ENCODE results near the gene DNAI7. TPM values are rescaled to one million over a fixed set of nuclear protein-coding genes. Genes with fewer than 3 reads are reported as not detected.

DNAI7 gene
- total RNA-seq, 1 experiment from 2014 or later = 0.33 TPM

DNA sequence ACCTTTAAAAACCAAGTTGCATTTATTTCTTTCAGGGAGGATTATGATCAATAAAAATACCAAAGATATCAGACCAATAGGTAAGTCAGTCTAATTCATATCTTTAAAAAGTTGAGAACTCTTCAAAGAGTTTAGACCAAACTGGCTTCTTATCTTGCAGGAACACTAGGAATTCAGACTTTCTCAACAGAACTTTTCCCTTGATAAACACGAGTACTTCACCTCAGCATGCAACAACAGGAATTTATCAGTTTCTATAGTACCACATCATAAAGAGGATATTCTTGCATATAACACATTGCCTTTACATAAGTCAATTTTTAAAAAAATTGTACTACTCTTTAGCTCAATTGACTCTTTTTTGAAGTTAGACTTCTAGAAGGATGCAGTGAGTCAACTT, 68.2 kb downstream of the DNAI7 start:
- intact Hi-C loops (cut with micrococcal nuclease; ENCODE audit: unreplicated experiment) = no loop called here
- no peak overlapping the region for H3K4me3 Mint-ChIP-seq (ENCODE audit: low read depth, unreplicated experiment)
- CTCF ChIA-PET = no interaction called here
- H3K27me3 Mint-ChIP-seq (ENCODE audit: unreplicated experiment) = no peaks in the 10 kb centered on the region
- H3K4me1 Mint-ChIP-seq (ENCODE audit: low read depth, unreplicated experiment) = no peaks in the 10 kb centered on the region
- no peak for DNase-seq
- BruUV-seq (replicated peaks) = no TSS peak
- no peaks in the 10 kb centered on the region for H3K9me3 Mint-ChIP-seq (ENCODE audit: low read depth, unreplicated experiment)
- H3K36me3 Mint-ChIP-seq (ENCODE audit: insufficient read depth, unreplicated experiment) = no peaks in the 10 kb centered on the region
- H3K27ac Mint-ChIP-seq (ENCODE audit: unreplicated experiment) = no peak overlapping the region
- TF ChIP-seq, protein P1, sequence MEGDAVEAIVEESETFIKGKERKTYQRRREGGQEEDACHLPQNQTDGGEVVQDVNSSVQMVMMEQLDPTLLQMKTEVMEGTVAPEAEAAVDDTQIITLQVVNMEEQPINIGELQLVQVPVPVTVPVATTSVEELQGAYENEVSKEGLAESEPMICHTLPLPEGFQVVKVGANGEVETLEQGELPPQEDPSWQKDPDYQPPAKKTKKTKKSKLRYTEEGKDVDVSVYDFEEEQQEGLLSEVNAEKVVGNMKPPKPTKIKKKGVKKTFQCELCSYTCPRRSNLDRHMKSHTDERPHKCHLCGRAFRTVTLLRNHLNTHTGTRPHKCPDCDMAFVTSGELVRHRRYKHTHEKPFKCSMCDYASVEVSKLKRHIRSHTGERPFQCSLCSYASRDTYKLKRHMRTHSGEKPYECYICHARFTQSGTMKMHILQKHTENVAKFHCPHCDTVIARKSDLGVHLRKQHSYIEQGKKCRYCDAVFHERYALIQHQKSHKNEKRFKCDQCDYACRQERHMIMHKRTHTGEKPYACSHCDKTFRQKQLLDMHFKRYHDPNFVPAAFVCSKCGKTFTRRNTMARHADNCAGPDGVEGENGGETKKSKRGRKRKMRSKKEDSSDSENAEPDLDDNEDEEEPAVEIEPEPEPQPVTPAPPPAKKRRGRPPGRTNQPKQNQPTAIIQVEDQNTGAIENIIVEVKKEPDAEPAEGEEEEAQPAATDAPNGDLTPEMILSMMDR (IDR thresholded peaks at IDR 0.05; ENCODE audit: unreplicated experiment) = no peak

DNA sequence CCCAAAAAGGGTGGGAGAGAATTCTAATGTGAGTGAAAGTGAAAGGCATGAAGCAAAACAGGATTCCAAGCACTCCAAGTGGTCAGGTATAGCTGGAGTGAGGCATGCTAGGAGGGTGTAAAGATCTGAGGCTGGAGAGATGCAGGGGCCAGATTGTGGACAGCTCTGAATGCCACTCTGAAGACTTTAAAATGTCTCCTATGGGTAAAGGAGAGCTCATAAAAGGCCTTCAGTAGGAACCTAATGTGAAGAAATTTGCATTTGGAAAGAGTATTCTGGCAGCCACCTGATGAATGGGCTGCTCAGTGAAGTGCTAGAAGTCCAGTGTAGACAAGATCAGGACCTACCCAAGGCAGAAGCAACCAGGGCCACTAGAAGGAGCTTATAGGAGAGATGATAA, 68.9 kb downstream of the DNAI7 start:
- no peak overlapping the region for H3K4me3 Mint-ChIP-seq (ENCODE audit: low read depth, unreplicated experiment)
- CTCF ChIA-PET = no interaction called here
- intact Hi-C loops (cut with micrococcal nuclease; ENCODE audit: unreplicated experiment) = no loop called here
- H3K9me3 Mint-ChIP-seq (ENCODE audit: low read depth, unreplicated experiment) = no peaks in the 10 kb centered on the region
- no peaks in the 10 kb centered on the region for H3K27me3 Mint-ChIP-seq (ENCODE audit: unreplicated experiment)
- BruUV-seq (replicated peaks) = no TSS peak
- no peak for DNase-seq
- no peaks in the 10 kb centered on the region for H3K4me1 Mint-ChIP-seq (ENCODE audit: low read depth, unreplicated experiment)
- H3K27ac Mint-ChIP-seq (ENCODE audit: unreplicated experiment) = no peak overlapping the region
- H3K36me3 Mint-ChIP-seq (ENCODE audit: insufficient read depth, unreplicated experiment) = no peaks in the 10 kb centered on the region
- TF ChIP-seq, protein P1 (IDR thresholded peaks at IDR 0.05; ENCODE audit: unreplicated experiment) = no peak

DNA sequence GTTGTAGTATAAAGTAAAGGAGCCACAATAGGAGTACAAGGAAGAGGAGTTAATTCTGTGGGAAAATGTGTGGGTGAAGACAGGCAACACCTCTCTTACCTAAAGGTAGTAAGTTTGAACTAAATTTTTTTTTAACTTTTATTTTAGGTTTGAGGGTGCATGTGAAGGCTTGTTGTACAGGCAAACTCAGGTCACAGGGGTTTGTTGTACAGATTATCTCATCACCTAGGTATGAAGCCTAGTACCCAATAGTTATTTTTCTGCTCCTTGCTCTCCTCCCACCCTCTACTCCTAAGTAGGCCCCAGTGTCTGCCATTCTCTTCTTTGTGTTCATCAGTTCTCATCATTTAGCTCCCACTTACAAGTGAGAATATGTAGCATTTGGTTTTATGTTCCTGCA, 70.5 kb downstream of the DNAI7 start:
- TF ChIP-seq, protein P1 (IDR thresholded peaks at IDR 0.05; ENCODE audit: unreplicated experiment) = no peak
- Mint-ChIP-seq H3K27me3 (ENCODE audit: unreplicated experiment) (no peaks in the 10 kb centered on the region), H3K27ac (ENCODE audit: unreplicated experiment) (no peak overlapping the region), H3K9me3 (ENCODE audit: low read depth, unreplicated experiment) (no peaks in the 10 kb centered on the region), H3K4me3 (ENCODE audit: low read depth, unreplicated experiment) (no peak overlapping the region), H3K4me1 (ENCODE audit: low read depth, unreplicated experiment) (no peaks in the 10 kb centered on the region), H3K36me3 (ENCODE audit: insufficient read depth, unreplicated experiment) (no peaks in the 10 kb centered on the region)
- intact Hi-C loops (cut with micrococcal nuclease; ENCODE audit: unreplicated experiment) = no loop called here
- BruUV-seq (replicated peaks) = no TSS peak
- CTCF ChIA-PET = interaction anchor here (0.6 kb wide), 1 partner anchor 146 kb away, joined by 3 read pairs; no protein-coding TSS in a partner anchor
- no peak for DNase-seq

DNA sequence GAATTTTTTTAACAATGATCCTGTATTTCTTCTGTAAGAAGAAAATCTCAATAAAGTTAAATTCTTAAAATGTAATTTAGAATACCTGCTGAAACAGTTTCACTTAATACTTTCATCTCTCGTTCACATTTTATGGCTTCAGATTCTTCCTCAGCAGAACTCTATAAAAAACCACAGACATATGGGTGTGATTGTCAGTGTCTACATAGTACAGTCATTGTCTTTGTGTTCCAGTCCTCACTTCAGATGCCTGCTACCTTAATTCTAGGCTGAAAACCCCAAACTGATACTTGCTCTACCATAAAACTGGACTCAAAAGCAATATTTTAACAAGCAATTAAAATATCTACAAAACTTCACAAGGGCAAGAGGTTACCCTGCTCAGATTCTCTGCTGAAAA, 71.8 kb downstream of the DNAI7 start:
- DNase-seq = no peak
- Mint-ChIP-seq H3K9me3 (ENCODE audit: low read depth, unreplicated experiment) (no peaks in the 10 kb centered on the region), H3K27ac (ENCODE audit: unreplicated experiment) (no peak overlapping the region), H3K27me3 (ENCODE audit: unreplicated experiment) (no peaks in the 10 kb centered on the region), H3K4me1 (ENCODE audit: low read depth, unreplicated experiment) (no peaks in the 10 kb centered on the region), H3K36me3 (ENCODE audit: insufficient read depth, unreplicated experiment) (no peaks in the 10 kb centered on the region), H3K4me3 (ENCODE audit: low read depth, unreplicated experiment) (no peak overlapping the region)
- intact Hi-C loops (cut with micrococcal nuclease; ENCODE audit: unreplicated experiment) = no loop called here
- no TSS peak for BruUV-seq (replicated peaks)
- CTCF ChIA-PET = no interaction called here
- TF ChIP-seq, protein P1 (IDR thresholded peaks at IDR 0.05; ENCODE audit: unreplicated experiment) = no peak

All from Calu3 (cell line).